ENCODE measurements around the gene CPSF4.

The CPSF4 gene

GRCh38 chr7:99397297-99397983 lies 41.3 kb upstream of the CPSF4 start:
- Histone ChIP-seq H3K36me3 (ENCODE audit: control insufficient read depth in 2 of 2, insufficient read depth in 2 of 2, low read length in 2 of 2) (peaks cover 30 to 37% of the 10 kb centered on the region in 2 donors), H3K27me3 (ENCODE audit: control insufficient read depth in 1 of 2, insufficient read depth in 2 of 2, low read length in 2 of 2) (no peaks in the 10 kb centered on the region)

DNA sequence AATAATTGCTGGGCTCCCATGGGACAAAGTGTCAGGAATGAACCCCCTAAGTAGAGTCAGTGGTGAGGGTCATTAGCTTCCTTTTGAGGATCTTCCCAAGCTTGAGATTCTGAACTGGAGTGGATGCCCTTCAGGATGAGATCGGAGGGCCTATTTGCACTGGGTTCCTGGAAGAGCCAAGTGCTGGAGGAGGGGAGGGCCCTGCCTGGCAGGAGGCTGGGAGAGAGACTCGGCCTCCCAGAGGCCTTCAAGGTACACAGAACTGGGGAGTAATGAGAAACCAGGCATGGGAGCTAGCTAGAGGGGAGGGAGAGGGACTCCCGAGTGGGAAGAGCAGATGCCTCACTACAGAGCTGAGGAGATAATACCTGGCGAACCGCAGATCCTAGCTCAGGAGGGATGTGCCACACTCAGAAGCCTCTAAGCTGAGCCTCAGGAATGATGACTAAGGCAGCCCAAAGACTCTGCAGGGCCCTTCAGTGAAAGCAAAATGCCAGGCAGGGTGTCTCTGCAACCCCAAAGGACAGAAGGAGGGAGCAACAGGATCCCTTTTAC lies 39.8 kb upstream of the CPSF4 start:
- no peaks in the 10 kb centered on the region for H3K27me3 ChIP-seq (ENCODE audit: control insufficient read depth in 1 of 2, insufficient read depth in 2 of 2, low read length in 2 of 2)
- peaks cover 40 to 47% of the 10 kb centered on the region in 2 donors for H3K36me3 ChIP-seq (ENCODE audit: control insufficient read depth in 2 of 2, insufficient read depth in 2 of 2, low read length in 2 of 2)
- no peak overlapping the region for H3K4me3 ChIP-seq (ENCODE audit: low read length in 2 of 2)
- no peak overlapping the region for H3K9ac ChIP-seq (ENCODE audit: low read length in 2 of 2)
- H3K9me3 ChIP-seq (ENCODE audit: control insufficient read depth in 2 of 2, low read length in 2 of 2): no peaks in the 10 kb centered on the region
- no peak overlapping the region for H3K27ac ChIP-seq (ENCODE audit: low read length)
- H3K4me1 ChIP-seq (ENCODE audit: control insufficient read depth, insufficient read depth, low read length): peaks cover 4% of the 10 kb centered on the region

More at GRCh38 chr7:99397297-99397983, 41.3 kb upstream of the CPSF4 start:
- no peak overlapping the region for H3K4me3 ChIP-seq (ENCODE audit: low read length in 2 of 2)
- H3K4me1 ChIP-seq (ENCODE audit: control insufficient read depth, insufficient read depth, low read length): peaks cover 17% of the 10 kb centered on the region
- no peak overlapping the region for H3K9ac ChIP-seq (ENCODE audit: low read length in 2 of 2)
- no peak overlapping the region for H3K27ac ChIP-seq (ENCODE audit: low read length)
- no peaks in the 10 kb centered on the region for H3K9me3 ChIP-seq (ENCODE audit: control insufficient read depth in 2 of 2, low read length in 2 of 2)

DNA sequence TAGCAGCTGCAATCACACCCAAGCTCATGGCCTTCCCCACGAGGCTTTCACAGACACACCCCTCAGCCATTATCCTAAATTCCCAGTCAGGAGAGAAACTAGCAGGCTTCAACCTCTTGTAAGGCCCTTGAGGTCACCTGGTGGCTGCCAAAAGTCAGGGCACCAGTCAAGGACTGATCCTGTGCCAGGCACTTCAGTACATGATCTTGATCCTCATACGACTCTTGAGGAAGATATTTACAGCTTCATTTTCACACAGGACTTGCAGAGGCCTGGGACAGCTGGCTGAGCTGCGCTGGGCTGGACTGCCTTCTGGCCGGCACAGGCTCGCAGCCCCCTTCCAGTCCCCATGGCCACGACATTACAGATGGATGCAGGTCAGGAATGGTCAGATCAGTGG lies 39.1 kb upstream of the CPSF4 start:
- Histone ChIP-seq H3K36me3 (ENCODE audit: control insufficient read depth in 2 of 2, insufficient read depth in 2 of 2, low read length in 2 of 2) (peaks cover 41 to 53% of the 10 kb centered on the region in 2 donors), H3K27me3 (ENCODE audit: control insufficient read depth in 1 of 2, insufficient read depth in 2 of 2, low read length in 2 of 2) (no peaks in the 10 kb centered on the region), H3K9ac (ENCODE audit: low read length in 2 of 2) (no peak overlapping the region), H3K4me1 (ENCODE audit: control insufficient read depth, insufficient read depth, low read length) (peaks cover 7% of the 10 kb centered on the region), H3K4me3 (ENCODE audit: low read length in 2 of 2) (no peak overlapping the region), H3K27ac (ENCODE audit: low read length) (no peak overlapping the region), H3K9me3 (ENCODE audit: control insufficient read depth in 2 of 2, low read length in 2 of 2) (no peaks in the 10 kb centered on the region)

DNA sequence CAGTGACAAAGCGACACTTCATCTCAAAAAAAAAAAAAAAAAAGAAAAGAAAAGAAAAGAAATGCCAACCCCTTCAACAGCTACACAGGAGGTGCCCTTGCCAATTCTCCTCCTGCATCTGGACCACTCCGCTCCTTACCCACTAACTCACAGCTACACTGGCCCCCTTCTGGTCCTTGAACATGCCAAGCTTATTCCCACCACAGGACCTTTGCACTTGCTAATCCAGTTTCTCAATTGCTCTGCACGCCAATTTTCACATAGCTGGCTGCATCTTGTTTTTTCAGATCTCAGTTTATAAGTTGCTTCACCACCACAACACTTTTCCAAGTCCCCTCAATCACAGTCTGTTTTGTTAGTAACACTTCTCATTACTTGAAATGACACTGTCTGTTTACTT lies 35.9 kb upstream of the CPSF4 start:
- peaks cover 31 to 46% of the 10 kb centered on the region in 2 donors for H3K36me3 ChIP-seq (ENCODE audit: control insufficient read depth in 2 of 2, insufficient read depth in 2 of 2, low read length in 2 of 2)
- H3K9ac ChIP-seq (ENCODE audit: low read length in 2 of 2): no peak overlapping the region
- no peak overlapping the region for H3K4me3 ChIP-seq (ENCODE audit: low read length in 2 of 2)

GRCh38 chr7:99403764-99404163 lies 35.0 kb upstream of the CPSF4 start:
- Histone ChIP-seq H3K36me3 (ENCODE audit: control insufficient read depth in 2 of 2, insufficient read depth in 2 of 2, low read length in 2 of 2) (peaks cover 28 to 42% of the 10 kb centered on the region in 2 donors), H3K9ac (ENCODE audit: low read length in 2 of 2) (no peak overlapping the region), H3K4me1 (ENCODE audit: control insufficient read depth, insufficient read depth, low read length) (peaks cover 29% of the 10 kb centered on the region), H3K27me3 (ENCODE audit: control insufficient read depth in 1 of 2, insufficient read depth in 2 of 2, low read length in 2 of 2) (no peaks in the 10 kb centered on the region), H3K27ac (ENCODE audit: low read length) (no peak overlapping the region), H3K9me3 (ENCODE audit: control insufficient read depth in 2 of 2, low read length in 2 of 2) (no peaks in the 10 kb centered on the region), H3K4me3 (ENCODE audit: low read length in 2 of 2) (no peak overlapping the region)

More for the DNA sequence above, 35.9 kb upstream of the CPSF4 start:
- H3K4me1 ChIP-seq (ENCODE audit: control insufficient read depth, insufficient read depth, low read length): peaks cover 28% of the 10 kb centered on the region
- no peaks in the 10 kb centered on the region for H3K9me3 ChIP-seq (ENCODE audit: control insufficient read depth in 2 of 2, low read length in 2 of 2)
- H3K27me3 ChIP-seq (ENCODE audit: control insufficient read depth in 1 of 2, insufficient read depth in 2 of 2, low read length in 2 of 2): no peaks in the 10 kb centered on the region
- no peak overlapping the region for H3K27ac ChIP-seq (ENCODE audit: low read length)

- no peaks in the 10 kb centered on the region for H3K27me3 ChIP-seq (ENCODE audit: control insufficient read depth in 1 of 2, insufficient read depth in 2 of 2, low read length in 2 of 2)
- H3K4me3 ChIP-seq (ENCODE audit: low read length in 2 of 2): no peak overlapping the region
- peaks cover 23 to 37% of the 10 kb centered on the region in 2 donors for H3K36me3 ChIP-seq (ENCODE audit: control insufficient read depth in 2 of 2, insufficient read depth in 2 of 2, low read length in 2 of 2)
- no peak overlapping the region for H3K27ac ChIP-seq (ENCODE audit: low read length)
- peaks cover 31% of the 10 kb centered on the region for H3K4me1 ChIP-seq (ENCODE audit: control insufficient read depth, insufficient read depth, low read length)
- no peak overlapping the region for H3K9ac ChIP-seq (ENCODE audit: low read length in 2 of 2)
- no peaks in the 10 kb centered on the region for H3K9me3 ChIP-seq (ENCODE audit: control insufficient read depth in 2 of 2, low read length in 2 of 2)
These were observed 34.3 kb upstream of the CPSF4 start for GRCh38 chr7:99404235-99404976.

GRCh38 chr7:99404977-99405320 lies 33.8 kb upstream of the CPSF4 start:
- Histone ChIP-seq H3K36me3 (ENCODE audit: control insufficient read depth in 2 of 2, insufficient read depth in 2 of 2, low read length in 2 of 2) (peaks cover 22 to 32% of the 10 kb centered on the region in 2 donors), H3K4me3 (ENCODE audit: low read length in 2 of 2) (no peak overlapping the region), H3K9me3 (ENCODE audit: control insufficient read depth in 2 of 2, low read length in 2 of 2) (no peaks in the 10 kb centered on the region), H3K27me3 (ENCODE audit: control insufficient read depth in 1 of 2, insufficient read depth in 2 of 2, low read length in 2 of 2) (no peaks in the 10 kb centered on the region), H3K4me1 (ENCODE audit: control insufficient read depth, insufficient read depth, low read length) (peaks cover 37% of the 10 kb centered on the region), H3K27ac (ENCODE audit: low read length) (no peak overlapping the region), H3K9ac (ENCODE audit: low read length in 2 of 2) (no peak overlapping the region)

DNA sequence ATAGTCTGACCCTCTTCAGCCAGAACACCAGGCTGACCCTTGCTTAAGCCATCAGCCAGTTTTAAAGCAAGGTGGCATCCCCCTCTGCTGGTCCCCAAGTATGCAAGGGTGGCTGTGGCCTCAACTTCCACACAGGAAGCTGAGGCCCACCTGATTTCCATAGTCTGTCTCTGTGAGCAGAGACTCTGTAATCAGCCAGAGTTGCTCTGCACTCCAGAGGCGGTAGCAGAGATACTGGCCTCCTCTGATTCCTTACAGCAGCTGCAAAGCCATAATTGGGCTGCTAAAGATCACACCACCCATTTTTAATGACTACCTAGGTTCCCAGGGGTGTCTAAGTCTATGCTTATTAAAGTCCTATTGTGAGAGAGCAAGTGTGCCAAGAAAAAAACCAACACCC lies 32.2 kb upstream of the CPSF4 start:
- Histone ChIP-seq H3K9me3 (ENCODE audit: control insufficient read depth in 2 of 2, low read length in 2 of 2) (no peaks in the 10 kb centered on the region), H3K36me3 (ENCODE audit: control insufficient read depth in 2 of 2, insufficient read depth in 2 of 2, low read length in 2 of 2) (peaks cover 17 to 29% of the 10 kb centered on the region in 2 donors), H3K27ac (ENCODE audit: low read length) (no peak overlapping the region), H3K27me3 (ENCODE audit: control insufficient read depth in 1 of 2, insufficient read depth in 2 of 2, low read length in 2 of 2) (no peaks in the 10 kb centered on the region), H3K9ac (ENCODE audit: low read length in 2 of 2) (peak overlapping the region in 1 of 2 donors; percentile 97), H3K4me1 (ENCODE audit: control insufficient read depth, insufficient read depth, low read length) (peaks cover 42% of the 10 kb centered on the region), H3K4me3 (ENCODE audit: low read length in 2 of 2) (peak overlapping the region in 1 of 2 donors; percentile 14)

DNA sequence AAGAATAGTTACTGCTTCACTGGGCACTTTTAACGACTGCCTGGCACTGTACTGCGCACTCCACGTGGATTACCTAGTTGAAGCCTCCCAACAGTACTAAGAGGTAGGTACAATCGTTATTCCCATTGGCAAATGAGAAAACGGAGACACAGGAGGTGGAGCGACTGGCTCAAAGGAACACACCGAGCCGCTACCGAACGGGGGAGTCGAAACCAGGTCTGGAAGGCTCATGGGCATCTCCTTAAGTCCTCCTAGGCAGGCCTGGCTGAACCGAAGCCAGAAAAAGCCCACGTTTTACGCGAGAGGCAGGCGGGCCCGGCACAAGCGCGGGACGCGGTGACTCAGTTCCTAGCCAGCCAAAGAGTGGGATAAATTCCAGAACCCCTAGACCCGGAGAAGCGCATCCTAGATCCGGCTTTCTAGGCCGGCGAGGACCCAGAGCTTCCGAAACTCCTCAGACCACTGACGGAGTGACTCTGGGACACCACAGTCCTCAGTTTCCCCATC lies 30.8 kb upstream of the CPSF4 start:
- Histone ChIP-seq H3K9ac (ENCODE audit: low read length in 2 of 2) (peak overlapping the region; percentile 97 to 99), H3K27ac (ENCODE audit: low read length) (peak overlapping the region; percentile 98), H3K27me3 (ENCODE audit: control insufficient read depth in 1 of 2, insufficient read depth in 2 of 2, low read length in 2 of 2) (no peaks in the 10 kb centered on the region), H3K9me3 (ENCODE audit: control insufficient read depth in 2 of 2, low read length in 2 of 2) (no peaks in the 10 kb centered on the region), H3K36me3 (ENCODE audit: control insufficient read depth in 2 of 2, insufficient read depth in 2 of 2, low read length in 2 of 2) (peaks cover 23 to 35% of the 10 kb centered on the region in 2 donors), H3K4me3 (ENCODE audit: low read length in 2 of 2) (peak overlapping the region; percentile 89 to 99), H3K4me1 (ENCODE audit: control insufficient read depth, insufficient read depth, low read length) (peaks cover 42% of the 10 kb centered on the region)

DNA sequence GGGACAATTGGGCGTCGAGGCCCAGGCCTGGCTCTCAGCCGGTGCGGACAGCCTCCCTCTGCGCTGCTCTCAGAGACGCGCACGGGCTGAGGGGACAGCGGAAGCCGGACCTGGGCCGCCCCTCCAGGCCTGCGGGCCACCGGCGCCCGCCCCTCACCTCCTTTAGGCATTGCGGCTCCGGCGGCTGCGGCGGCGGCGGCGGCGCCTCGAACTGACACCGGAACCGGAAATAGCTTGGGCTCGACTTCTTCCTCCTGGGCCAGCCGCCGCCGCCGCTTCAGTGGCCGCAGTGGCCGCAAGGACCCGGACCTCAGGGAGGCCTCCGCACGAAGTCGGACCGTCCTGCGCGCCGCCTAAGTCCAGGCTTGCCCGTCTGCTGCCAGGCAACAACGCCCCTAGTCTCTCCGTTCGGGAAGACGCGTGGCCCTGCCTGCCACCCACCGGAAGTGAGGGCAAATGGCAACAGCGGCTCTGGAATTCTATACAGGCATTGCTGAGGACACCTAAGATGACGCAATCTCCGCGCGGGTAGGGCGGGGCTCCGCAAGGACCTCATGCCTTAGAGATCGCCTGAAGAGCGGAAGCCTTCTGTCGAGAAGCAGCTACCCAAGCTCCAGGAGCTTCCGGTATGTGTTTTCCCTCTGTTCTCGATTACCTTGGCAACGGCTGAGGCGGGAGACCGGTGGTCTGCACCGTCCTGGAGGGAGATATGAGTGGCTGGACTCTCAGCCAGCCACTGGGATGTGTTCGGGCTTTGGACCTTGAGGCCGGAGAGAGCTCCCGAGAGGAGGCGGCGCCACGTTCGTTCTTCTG lies 30.2 kb upstream of the CPSF4 start, which contains the start of the genes BUD31 and PDAP1:
TSS of gene BUD31 (plus strand) at position 591 of the 813 bp plus-strand sequence. CDS start 2,124 bp downstream, outside the sequence.
TSS of gene PDAP1 (minus strand) at position 219 of the 813 bp plus-strand sequence. CDS start at position 170, 49 bp downstream.
- Histone ChIP-seq H3K4me1 (ENCODE audit: control insufficient read depth, insufficient read depth, low read length) (peaks cover 42% of the 10 kb centered on the region), H3K27me3 (ENCODE audit: control insufficient read depth in 1 of 2, insufficient read depth in 2 of 2, low read length in 2 of 2) (no peaks in the 10 kb centered on the region), H3K9me3 (ENCODE audit: control insufficient read depth in 2 of 2, low read length in 2 of 2) (no peaks in the 10 kb centered on the region), H3K36me3 (ENCODE audit: control insufficient read depth in 2 of 2, insufficient read depth in 2 of 2, low read length in 2 of 2) (peaks cover 25 to 34% of the 10 kb centered on the region in 2 donors), H3K9ac (ENCODE audit: low read length in 2 of 2) (peak within 1 kb of the TSS; percentile 97 to 99), H3K4me3 (ENCODE audit: low read length in 2 of 2) (peak within 1 kb of the TSS; percentile 89 to 99), H3K27ac (ENCODE audit: low read length) (peak within 1 kb of the TSS; percentile 98)

All from stomach smooth muscle (tissue), 2 donors.